Fibroblast of skin of right biceps (primary cell): ENCODE data around the gene CHST7.

Experiments used
- DNase-seq: peaks from one replicate; pipeline ENCODE4 v3.0.0-alpha.2; 2013

CHST7 gene

DNA sequence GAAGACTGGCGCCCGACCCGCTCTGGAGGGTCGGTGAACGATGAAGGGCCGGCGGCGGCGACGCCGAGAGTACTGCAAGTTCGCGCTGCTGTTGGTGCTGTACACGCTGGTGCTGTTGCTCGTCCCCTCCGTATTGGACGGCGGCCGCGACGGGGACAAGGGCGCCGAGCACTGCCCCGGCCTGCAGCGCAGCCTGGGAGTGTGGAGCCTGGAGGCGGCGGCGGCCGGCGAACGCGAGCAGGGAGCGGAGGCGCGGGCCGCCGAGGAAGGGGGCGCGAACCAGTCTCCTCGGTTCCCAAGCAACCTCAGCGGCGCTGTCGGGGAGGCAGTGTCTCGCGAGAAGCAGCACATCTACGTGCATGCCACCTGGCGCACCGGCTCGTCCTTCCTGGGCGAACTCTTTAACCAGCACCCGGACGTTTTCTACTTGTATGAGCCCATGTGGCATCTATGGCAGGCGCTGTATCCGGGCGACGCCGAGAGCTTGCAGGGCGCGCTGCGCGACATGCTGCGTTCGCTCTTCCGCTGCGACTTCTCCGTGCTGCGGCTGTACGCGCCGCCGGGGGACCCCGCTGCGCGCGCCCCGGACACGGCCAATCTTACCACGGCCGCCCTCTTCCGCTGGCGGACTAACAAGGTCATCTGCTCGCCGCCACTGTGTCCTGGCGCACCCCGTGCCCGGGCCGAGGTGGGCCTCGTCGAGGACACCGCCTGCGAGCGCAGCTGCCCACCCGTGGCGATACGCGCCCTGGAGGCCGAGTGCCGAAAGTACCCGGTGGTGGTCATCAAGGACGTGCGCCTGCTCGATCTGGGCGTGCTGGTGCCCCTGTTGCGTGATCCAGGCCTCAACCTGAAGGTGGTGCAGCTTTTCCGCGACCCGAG is 568 bp downstream of the CHST7 start:
- peak; percentile 61 for DNase-seq

DNA sequence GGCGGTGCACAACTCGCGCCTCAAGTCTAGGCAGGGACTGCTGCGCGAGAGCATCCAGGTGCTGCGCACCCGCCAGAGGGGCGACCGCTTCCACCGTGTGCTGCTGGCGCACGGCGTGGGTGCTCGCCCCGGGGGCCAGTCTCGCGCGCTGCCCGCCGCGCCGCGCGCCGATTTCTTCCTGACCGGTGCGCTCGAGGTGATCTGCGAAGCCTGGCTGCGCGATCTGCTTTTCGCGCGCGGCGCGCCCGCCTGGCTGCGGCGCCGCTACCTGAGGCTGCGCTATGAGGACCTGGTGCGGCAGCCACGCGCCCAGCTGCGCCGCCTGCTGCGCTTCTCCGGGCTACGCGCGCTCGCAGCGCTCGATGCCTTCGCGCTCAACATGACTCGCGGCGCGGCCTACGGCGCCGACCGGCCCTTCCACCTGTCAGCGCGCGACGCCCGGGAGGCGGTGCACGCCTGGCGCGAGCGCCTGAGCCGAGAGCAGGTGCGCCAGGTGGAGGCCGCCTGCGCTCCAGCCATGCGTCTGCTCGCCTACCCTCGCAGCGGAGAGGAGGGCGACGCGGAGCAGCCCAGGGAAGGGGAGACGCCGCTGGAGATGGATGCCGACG is 1.3 kb downstream of the CHST7 start:
- DNase-seq: no peak

DNA sequence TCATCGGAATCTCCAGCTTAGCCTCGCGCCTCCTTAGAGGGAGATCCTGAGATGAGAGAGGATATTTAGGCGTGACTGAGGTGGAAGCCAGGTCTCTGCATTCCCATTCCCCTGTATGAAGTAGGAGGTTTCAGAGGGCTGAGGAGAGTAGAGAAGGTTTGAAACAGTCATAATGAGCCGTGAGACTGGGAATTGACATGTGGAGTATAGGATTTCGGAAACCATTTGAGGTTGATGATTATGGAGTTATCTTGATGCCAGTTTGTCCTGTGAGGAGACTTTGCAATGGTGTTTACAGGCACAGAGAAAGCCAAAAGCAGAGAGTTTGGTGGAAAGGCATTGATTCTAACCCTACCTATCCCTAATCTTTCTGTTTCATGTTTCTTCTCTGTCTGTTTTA is 2.0 kb downstream of the CHST7 start:
- DNase-seq: no peak

DNA sequence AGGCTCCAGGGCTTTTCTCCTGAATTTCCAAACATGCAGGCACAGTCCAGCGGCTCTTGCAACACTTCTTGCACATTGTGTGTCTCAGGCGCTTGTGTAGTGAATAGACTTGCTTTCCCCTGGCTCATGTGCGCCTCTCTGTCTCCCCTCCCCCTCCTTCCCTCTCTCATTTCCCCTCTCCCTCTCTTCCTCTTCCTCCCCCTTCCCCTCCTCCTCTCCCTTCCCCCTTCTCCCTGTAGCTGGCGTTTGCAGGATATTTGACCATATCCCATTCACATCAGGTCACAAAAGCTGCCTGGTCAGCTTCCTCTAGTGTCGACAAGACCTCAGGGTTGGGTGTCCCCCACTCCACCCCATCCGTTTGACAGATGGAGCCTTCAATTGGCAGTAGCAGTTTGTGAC is 2.4 kb downstream of the CHST7 start:
- no peak for DNase-seq

DNA sequence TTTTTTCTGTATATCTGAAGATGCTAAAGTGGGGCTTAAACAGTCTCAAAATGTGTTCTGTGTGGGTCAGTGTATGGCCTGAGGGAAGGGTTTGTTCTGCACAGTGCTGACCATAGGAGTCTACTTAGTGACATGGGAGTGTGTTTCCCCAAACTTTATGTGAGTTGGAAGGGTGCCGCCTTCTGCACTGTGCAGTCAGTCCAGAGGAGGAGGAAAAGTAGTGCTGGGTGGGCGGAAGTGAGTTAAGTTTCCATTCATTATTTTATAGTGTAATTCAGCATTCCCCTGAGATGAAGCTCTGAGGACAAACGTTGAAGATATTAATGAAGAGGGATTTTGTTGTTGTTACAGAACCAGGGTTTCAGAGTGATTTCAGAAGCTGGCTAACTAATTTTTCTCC is 2.9 kb downstream of the CHST7 start:
- DNase-seq: no peak

DNA sequence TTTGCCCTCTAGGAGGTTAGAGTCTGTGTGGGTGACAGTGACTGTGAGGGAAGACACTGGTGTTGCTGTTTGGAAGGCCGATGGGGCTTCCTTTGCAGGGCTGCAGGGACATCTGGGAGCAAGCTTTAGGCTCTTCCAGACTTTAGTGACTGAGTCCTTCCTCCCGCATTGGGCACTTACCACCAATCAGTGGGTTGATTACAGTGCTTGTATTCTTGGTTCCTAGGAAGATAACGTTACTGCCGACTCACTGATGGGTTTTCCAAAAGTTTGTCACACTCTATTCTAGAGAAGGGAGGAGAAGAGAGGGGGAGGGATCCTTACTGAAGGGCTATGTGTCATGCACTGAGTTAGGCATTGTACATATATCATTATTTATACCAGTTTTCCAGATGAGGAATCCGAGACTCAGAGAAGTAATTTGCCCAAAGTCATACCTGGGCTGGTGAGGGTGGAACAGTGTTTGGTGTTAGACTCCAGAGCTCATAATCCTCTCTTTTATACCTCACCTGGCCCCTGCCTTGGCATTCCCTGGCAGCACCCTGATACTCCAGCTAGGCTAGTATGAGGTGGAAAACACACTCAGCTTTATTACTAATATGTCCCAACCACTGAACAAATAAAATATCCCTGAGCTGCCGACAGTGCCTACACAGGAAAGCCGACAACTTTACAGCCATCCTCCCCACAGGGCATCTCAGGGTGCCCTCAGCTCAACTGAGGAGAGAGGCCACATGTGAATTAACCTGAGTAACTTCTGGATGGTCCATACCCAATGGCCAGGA is 3.8 kb downstream of the CHST7 start:
- DNase-seq: peak; percentile 56

DNA sequence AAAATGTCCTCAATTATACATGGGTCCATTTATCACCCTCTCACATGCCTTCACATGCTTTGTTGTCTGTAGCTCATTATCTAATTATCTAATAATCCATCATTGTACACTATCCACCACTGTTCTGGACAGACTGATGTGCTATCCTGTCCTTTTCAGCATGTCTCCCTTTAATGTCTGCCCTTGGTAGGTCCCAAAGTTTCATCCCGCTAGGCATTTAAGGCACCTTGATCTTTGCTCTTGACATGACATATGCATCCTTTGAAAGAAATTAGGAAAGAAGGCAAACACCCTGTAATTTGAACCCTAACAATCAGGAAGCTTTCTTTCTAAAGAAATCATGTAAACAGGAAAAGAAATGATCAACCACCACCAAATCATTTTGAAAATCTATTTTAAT is 5.7 kb downstream of the CHST7 start:
- no peak for DNase-seq

DNA sequence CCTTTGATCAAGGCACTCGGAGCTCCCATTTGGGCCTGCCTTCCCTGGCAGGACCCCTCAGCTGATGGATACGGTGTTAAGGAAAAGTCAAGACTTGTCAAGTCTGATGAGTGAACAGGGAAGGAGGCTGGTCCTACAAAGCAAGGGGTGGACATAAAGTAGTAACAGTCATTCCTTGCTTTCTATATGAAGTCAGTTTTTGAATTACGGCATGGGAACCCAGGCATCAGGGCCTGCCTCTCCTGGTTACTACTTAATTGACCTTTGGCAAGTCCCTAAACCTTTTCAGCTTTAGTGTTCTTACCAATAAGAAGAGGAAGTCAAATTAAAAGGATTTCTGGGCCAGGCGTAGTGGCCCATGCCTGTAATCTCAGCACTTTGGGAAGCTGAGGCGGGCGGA is 7.0 kb downstream of the CHST7 start:
- no peak for DNase-seq

DNA sequence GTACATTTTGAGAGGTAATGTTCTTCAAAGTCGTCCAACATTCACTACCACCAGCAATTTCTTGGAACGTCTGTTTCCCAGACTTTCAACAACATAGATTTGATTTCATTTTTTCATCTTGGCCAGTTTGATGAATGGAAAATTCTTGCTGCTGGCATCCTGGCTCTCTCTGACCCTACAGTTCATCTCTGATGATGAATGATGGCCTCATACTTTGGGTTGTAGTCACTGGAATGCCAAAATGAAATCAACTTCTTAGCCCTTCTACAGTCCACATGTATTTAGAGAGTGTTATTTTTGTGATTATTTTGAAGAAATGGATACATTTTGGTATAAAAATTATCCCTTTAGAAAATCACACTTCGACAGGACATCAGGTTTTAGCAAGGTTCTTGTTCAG is 8.8 kb downstream of the CHST7 start:
- DNase-seq: peak; percentile 73

DNA sequence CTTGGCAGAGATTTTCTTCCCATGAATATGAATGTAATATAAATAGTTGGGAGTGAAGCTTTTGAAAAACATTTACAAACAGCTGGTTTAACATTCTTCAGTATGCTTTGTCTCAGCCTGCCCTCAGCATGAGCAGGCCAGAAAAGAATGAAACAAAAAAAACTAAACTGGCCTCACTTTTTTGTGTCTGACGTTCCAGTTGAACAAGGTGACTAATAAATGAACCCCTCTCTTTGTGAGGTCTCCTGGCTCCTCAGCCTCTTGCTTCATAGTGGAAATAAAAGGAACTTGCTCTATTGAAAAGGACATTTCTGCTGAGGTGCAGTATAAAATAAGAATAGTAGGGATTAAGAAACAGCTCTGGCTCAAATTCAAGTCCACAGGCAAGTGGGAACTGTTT is 9.4 kb downstream of the CHST7 start:
- peak; percentile 90 for DNase-seq

DNA sequence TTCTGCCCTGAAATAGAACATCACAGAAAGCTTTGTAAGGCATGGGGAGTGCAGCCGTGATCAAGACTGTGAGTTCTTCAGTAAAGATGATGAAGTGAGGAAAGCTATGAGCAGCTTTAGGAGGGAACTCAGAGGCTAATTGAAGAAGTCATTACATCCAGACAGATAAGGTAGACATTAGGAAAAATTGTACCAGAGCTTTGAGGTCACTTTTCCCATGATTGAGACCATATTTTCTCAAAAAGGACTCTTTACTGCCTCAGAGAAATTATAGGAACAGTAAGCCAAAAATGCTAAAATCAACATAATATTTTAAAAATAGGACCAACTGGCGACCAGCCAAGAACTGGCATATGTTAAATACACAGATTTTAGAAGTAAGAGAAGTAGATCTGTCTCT is 11.2 kb downstream of the CHST7 start:
- DNase-seq: no peak

DNA sequence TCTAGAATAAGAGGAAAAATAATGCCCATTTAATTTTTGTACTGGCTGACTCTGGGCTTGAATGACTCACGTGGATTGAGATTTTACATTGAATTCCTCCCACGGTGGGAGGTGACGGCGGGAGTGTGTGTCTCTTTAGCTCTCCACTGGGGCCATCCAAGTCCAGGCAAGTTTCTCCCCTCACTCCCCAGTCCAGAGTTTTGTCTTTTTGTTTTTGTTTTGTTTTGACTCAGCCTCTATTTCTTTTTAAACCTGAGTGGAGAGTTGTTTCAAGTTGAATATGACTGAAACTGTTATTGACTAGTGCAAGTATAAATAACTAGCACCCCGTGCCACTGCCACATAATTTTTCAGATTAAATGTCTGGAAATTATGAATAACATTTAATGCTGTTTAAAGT is 13.6 kb downstream of the CHST7 start:
- peak; percentile 68 for DNase-seq

DNA sequence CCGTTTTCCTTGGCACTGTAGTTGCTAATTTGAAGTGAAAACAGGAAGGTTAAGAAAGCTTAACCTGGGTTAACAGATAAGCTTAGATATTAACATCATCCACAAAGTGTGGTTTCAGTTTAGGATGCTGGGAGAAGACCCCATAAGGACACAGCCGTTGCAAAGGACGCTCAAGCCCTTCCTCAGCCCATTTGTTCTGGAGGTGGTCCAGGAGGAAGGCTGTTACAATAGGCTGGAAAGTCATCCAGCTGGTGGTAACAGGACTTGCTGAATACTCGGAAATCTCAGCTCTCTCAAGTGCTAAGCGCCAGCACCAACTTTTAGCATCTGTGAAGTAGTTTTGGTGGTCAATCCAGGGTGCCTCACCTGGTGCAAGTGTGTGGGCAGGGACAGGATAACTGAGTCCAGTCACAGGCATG is 14.2 kb downstream of the CHST7 start:
- DNase-seq: no peak

DNA sequence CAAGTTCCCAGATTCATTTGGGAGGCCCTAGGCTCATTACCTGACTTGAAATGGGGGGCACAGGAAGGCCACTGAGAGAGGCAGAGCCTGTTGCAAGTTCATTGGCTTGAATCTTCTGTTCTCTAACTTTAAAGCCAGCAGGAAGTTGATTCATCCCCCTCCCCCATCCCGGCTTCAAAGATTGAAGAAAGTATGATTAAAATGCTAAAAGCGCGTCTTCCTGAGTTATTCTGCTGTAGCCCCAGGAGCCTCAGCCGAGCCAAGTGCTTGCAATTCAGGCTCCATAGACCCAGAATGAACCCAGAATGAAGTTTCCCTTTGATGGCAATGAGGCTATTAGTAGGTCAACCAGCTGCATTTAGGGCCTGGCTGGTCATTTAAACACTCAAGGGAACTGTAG is 14.7 kb downstream of the CHST7 start:
- DNase-seq: peak; percentile 86

DNA sequence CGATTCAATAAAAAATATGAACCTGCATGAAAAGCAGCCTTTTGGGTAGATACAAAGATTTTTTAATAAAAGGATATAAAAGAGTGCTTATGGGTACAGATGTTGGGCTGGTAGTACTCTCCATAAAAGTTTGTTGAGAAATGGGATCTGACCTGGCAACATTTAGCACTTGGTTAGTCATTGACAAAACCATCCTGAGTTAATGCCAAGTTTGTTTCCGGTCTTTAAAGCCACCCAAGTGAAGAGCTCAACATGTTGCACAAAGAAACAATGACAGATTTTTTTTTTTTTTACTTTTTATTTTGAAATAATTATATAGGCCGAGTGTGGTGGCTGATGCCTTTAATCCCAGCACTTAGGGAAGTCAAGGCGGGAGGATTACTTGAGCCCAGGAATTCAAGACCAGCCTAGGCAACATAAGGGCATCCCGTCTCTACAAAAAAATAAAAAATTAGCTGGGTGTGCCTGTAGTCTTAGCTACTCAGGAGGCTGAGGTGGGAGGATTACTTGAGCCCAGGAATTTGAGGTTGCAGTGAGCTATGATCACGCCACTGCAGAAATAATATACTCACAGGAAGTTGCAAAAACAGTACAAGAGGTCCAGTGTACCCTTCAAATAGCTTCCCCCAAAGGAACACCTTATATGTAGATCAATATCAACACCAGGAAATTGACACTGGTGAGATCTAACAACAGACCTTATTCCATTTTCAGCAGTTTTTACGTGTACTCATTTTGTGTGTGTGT is 16.6 kb downstream of the CHST7 start:
- DNase-seq: peak; percentile 63

DNA sequence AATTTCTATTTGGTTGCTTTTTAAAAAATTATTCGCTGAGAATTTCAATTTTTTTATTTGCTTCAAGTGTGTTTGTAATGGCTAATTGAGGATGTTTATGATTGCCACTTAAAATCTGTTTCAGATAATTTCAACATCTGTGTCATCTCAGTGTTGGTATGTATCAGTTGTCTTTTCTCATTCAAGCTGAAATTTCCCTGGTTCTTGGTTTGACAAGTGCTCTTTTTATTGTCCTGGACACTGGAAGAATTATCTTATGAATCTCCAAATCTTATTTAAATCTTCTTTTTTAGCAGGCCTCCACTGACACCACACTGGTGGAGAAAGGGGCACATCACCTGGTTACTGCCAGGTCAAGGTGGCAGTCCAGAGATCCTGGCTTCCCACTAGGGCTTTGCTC is 21.5 kb downstream of the CHST7 start:
- DNase-seq: no peak

DNA sequence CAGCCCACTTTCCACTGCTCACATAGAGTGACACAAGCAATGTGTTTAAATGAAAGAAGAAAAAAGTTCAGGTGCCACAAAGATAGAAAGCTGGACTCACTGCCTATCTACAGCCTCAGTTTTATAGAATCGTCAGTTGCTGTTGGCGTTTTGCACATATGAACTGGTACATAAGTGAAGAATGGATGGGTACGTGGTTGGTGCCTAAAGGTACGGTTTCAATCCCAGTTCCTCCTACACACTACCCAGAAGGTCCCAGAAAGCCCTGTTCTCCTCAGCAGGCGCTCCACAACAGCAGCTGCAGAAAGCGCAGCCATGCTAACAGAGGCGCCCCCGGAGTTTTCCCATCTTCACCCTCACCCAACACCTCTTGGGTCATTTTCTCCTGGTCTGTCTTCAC is 23.6 kb downstream of the CHST7 start:
- DNase-seq: no peak

DNA sequence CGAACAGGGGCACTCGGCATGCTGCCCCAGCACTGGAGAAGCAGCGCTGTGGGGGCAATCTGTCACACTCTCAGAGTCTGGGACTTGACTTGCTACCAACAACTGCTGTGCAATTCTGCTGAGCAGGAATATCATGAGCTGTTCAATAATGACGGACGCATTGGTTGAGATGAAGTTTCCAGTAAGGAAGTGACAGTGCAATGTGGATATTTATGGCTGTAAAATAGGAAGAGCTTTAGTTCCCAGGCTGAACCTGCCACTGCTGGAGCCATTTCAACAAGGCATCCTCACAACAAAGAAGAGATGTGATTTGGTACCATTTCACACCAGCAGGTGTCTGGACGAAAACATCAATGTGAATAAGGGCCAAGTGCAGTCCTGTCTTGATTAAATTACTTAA is 24.2 kb downstream of the CHST7 start:
- no peak for DNase-seq

DNA sequence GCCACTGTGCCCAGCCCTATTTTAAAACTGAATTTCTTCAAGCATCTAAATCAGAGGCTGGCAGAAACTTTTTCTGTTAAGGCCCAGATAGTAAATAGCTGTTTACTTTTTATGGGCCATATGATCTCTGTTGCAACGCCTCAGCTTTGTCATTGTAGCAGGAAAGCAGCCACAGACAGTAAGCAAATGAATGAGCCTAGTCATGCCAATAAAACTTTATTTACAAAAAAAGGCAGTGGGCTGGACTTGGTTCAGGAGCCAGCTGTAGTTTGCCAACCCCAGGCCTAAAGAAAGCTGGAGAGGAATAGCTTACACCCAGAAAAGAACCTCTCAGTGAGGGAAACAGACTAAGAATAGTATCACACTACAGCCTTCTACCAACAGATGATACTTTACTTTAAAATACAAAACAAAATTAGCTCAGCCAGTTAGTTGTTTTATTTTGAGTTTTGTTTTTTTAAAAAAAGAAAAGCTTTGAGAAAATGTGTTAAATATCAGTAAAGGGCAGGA is 25.5 kb downstream of the CHST7 start:
- no peak for DNase-seq

DNA sequence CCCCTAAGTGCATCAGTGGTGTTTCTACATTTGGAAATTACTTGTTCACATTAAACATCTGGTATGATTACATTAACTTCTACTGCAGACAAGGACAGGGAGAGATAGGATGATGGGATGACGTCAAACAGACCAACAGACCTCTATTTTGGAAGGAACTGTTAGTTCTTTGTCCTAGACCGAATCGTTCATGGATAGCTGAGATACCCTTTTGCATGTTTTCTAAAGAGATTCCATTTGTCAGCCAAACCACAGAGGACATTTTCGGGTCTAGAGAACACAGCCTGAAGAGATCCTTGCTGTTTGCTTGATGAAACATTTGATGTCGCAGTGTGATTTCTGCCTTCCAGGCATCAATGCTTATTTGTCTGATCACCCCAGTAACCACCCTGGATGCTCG is 27.7 kb downstream of the CHST7 start:
- DNase-seq: peak; percentile 15

DNA sequence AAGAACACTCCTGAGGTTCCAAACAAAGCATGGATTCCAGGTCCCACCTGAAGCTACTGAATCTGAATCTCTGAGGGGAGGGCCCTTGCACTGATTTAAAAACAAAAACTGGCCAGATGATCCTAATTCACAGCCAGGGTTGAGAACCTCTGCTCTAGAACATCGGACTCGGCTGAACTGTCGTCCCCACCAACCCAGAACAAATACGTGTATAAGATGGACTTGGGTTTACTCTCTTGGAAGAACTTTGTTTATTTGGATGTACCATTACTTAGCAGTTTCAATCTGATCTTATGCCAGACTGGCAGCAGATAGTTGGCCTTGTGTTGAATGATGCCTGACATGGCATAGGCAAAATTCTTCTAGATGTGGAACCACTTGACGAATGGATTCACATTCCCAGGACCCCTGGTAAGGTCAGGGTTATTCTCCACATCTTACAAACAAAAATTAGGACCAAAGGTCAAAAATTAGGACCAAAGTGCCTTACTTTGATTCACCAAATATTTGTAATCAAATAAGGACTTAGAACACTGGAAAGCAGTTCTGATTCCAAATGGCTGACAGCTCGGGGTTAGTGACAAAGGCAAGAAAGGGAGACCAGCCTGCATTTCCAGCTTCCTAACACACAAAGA is 29.0 kb downstream of the CHST7 start:
- DNase-seq: no peak

DNA sequence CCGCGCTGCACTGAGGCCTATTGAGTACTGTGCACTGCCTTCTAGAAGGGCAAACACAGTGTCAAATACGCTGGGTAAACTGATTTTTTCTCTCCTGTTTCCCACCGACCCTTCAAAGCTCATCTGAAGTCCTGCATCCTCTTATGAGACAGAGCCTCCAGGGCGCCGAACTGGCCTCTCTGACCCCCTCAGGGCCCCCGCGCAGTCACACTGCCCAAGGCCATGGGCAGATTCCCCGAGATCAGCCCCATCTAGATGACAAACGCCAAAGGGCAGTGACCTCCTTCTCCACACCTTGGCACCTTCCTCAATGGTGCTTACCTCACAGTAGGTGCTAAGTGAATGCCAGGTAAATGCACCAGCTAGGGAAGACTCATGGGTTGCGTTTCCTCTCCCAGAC is 34.4 kb downstream of the CHST7 start:
- no peak for DNase-seq
